ENCODE data around the gene ABCC4. TPM values are rescaled to one million over a fixed set of nuclear protein-coding genes. Genes with fewer than 3 reads are reported as not detected.

Gene ABCC4
- total RNA-seq, 1 experiment from 2014 or later, result 52.0 TPM

DNA sequence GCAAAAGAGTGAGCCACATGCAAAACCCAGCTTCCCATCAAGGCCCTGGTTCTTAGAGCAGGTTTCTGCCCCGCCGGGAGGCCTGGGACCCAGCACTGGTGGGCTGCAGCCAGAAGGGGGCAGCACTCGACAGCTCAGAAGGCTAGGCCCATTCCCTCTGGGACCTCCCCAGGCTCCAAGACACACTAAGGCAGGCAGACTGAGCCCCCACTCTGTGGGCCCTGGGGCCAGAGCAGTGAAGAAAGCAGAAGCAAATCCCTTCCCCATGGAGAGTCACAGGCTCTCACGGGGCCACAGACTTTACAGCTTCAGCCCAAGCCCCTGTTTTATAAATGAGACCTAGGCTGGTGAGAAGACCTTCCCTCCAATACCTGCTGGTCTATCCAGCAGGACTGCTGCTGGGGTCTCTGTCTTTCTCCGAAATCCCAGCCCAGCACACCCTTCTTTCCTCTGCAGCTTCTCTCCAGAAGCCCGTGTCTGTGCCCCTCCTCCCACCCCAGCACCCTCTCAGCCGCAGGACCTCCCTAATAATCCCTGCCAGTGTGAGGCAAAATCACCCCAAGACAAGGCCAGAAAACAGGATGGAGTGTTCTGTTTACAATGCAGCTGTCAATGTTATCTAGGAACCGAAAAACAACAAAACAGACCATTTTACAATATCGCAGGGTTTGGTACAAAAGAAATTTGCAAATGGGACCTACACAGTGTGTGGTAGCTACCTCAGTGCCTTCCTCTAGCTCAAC is 109.3 kb downstream of the ABCC4 start:
- Histone ChIP-seq H3K4me3 (ENCODE audit: low read depth, low read length, poor library complexity, severe bottlenecking) (no peak overlapping the region), H3K4me1 (ENCODE audit: insufficient read depth, low read length, poor library complexity, severe bottlenecking) (peaks cover 29% of the 10 kb centered on the region), H3K27me3 (replicated peaks; ENCODE audit: insufficient read depth, low read depth, low read length, poor library complexity) (no peaks in the 10 kb centered on the region), H3K27ac (ENCODE audit: low read depth, low read length, poor library complexity, severe bottlenecking) (peak overlapping the region; percentile 60), H3K9me3 (ENCODE audit: low read depth, low read length, poor library complexity, severe bottlenecking) (no peaks in the 10 kb centered on the region), H3K36me3 (ENCODE audit: insufficient read depth, low read length, poor library complexity, severe bottlenecking) (peaks cover 11% of the 10 kb centered on the region)
- intact Hi-C loops (cut with micrococcal nuclease; ENCODE audit: unreplicated experiment), result loop anchor here (1.0 to 5.0 kb wide), 2 partner anchors 110 to 640 kb away; no protein-coding TSS in a partner anchor
- no TSS peak for BruUV-seq (replicated peaks)
- peak; percentile 91 for DNase-seq (ENCODE audit: low spot score)
- POLR2A ChIA-PET (ENCODE audit: low non-redundant PET), result interaction anchor here (0.7 kb wide), 1 partner anchor 211 kb away, joined by 6 read pairs; no protein-coding TSS in a partner anchor
- TF ChIP-seq EZH2 (IDR thresholded peaks at IDR 0.05; ENCODE audit: borderline replicate concordance, low read depth, low read length, poor library complexity, severe bottlenecking), result no peak
- TF ChIP-seq, protein P1, sequence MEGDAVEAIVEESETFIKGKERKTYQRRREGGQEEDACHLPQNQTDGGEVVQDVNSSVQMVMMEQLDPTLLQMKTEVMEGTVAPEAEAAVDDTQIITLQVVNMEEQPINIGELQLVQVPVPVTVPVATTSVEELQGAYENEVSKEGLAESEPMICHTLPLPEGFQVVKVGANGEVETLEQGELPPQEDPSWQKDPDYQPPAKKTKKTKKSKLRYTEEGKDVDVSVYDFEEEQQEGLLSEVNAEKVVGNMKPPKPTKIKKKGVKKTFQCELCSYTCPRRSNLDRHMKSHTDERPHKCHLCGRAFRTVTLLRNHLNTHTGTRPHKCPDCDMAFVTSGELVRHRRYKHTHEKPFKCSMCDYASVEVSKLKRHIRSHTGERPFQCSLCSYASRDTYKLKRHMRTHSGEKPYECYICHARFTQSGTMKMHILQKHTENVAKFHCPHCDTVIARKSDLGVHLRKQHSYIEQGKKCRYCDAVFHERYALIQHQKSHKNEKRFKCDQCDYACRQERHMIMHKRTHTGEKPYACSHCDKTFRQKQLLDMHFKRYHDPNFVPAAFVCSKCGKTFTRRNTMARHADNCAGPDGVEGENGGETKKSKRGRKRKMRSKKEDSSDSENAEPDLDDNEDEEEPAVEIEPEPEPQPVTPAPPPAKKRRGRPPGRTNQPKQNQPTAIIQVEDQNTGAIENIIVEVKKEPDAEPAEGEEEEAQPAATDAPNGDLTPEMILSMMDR (conservative IDR thresholded peaks at IDR 0.05; ENCODE audit: low read depth, low read length), result peak; percentile 96
- CTCF ChIA-PET, result interaction anchor here (0.6 to 2.4 kb wide), 7 partner anchors 16 to 535 kb away, joined by 3 to 31 read pairs (median 4); partner anchors contain the start of gene ABCC4

DNA sequence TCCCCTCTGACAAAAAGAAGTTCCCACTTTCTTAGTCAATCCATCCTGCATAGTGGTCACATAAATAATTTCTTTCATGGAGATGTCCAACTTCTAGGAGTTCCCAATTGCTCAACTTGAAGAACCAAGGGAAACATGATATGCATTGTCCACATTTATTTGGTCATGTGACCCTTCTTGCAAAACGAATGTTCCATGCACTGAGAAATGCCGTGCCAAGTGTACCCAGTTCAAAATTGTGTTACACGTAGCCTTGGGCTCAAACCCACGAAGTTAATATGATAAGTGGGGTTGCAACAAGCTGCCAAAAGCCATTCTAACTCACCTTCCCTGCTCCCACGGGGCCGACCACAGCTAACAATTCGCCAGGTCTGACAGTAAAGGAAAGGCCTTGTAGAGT is 113.1 kb downstream of the ABCC4 start:
- intact Hi-C loops (cut with micrococcal nuclease; ENCODE audit: unreplicated experiment), result loop anchor here (2.0 kb wide), 1 partner anchor 291 kb away; no protein-coding TSS in a partner anchor

DNA sequence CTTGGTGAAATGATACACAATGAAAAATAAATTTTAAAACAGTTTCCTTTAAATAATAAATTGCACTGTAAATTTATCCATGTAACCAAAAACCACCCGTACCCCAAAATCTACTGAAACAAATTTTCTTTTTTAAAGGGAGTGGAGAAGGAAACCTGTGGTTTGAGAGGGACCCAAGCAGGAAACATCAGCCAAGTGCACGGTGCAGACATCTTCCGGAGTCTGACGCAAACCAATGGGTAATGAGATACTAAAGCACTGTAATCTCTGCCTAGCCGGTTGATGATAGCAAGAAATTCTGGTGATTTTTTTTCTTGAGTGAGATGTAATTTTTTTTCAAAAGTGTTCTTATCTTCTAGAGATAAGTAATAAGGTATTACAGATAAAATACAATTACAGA is 115.4 kb downstream of the ABCC4 start:
- no peak for DNase-seq (ENCODE audit: low spot score)
- Histone ChIP-seq H3K9me3 (ENCODE audit: low read depth, low read length, poor library complexity, severe bottlenecking) (no peaks in the 10 kb centered on the region), H3K27ac (ENCODE audit: low read depth, low read length, poor library complexity, severe bottlenecking) (no peak overlapping the region), H3K36me3 (ENCODE audit: insufficient read depth, low read length, poor library complexity, severe bottlenecking) (peaks cover 9% of the 10 kb centered on the region), H3K4me1 (ENCODE audit: insufficient read depth, low read length, poor library complexity, severe bottlenecking) (no peaks in the 10 kb centered on the region), H3K4me3 (ENCODE audit: low read depth, low read length, poor library complexity, severe bottlenecking) (no peak overlapping the region), H3K27me3 (replicated peaks; ENCODE audit: insufficient read depth, low read depth, low read length, poor library complexity) (no peaks in the 10 kb centered on the region)
- BruUV-seq (replicated peaks), result no TSS peak
- intact Hi-C loops (cut with micrococcal nuclease; ENCODE audit: unreplicated experiment), result no loop called here
- POLR2A ChIA-PET (ENCODE audit: low non-redundant PET), result no interaction called here
- TF ChIP-seq EZH2 (IDR thresholded peaks at IDR 0.05; ENCODE audit: borderline replicate concordance, low read depth, low read length, poor library complexity, severe bottlenecking), result no peak
- TF ChIP-seq, protein P1 (conservative IDR thresholded peaks at IDR 0.05; ENCODE audit: low read depth, low read length), result no peak
- CTCF ChIA-PET, result no interaction called here

More for the DNA sequence above, 113.1 kb downstream of the ABCC4 start:
- POLR2A ChIA-PET (ENCODE audit: low non-redundant PET), result no interaction called here
- BruUV-seq (replicated peaks), result no TSS peak
- H3K4me3 ChIP-seq (ENCODE audit: low read depth, low read length, poor library complexity, severe bottlenecking), result no peak overlapping the region
- no peak overlapping the region for H3K27ac ChIP-seq (ENCODE audit: low read depth, low read length, poor library complexity, severe bottlenecking)
- H3K4me1 ChIP-seq (ENCODE audit: insufficient read depth, low read length, poor library complexity, severe bottlenecking), result peaks cover 6% of the 10 kb centered on the region
- H3K9me3 ChIP-seq (ENCODE audit: low read depth, low read length, poor library complexity, severe bottlenecking), result no peaks in the 10 kb centered on the region
- peaks cover 9% of the 10 kb centered on the region for H3K36me3 ChIP-seq (ENCODE audit: insufficient read depth, low read length, poor library complexity, severe bottlenecking)
- no peaks in the 10 kb centered on the region for H3K27me3 ChIP-seq (replicated peaks; ENCODE audit: insufficient read depth, low read depth, low read length, poor library complexity)
- DNase-seq (ENCODE audit: low spot score), result no peak
- TF ChIP-seq, protein P1 (conservative IDR thresholded peaks at IDR 0.05; ENCODE audit: low read depth, low read length), result no peak
- TF ChIP-seq EZH2 (IDR thresholded peaks at IDR 0.05; ENCODE audit: borderline replicate concordance, low read depth, low read length, poor library complexity, severe bottlenecking), result no peak
- CTCF ChIA-PET, result interaction anchor here (2.5 kb wide), 1 partner anchor 216 kb away, joined by 35 read pairs; no protein-coding TSS in a partner anchor

Data from A673 (cell line).